ENCODE measurements around the gene TAF11L8. TPM values are rescaled to one million over a fixed set of nuclear protein-coding genes. Genes with fewer than 3 reads are reported as not detected.
"Not testable (repeated sequence)": the region's sequence is repeated elsewhere in the genome, so short reads cannot be mapped to it uniquely, and the experiment has no call there.

The TAF11L8 gene
- not detected in 2 replicates for total RNA-seq

- not testable (repeated sequence) for DNase-seq (ENCODE audit: low read depth, low spot score)
These were observed at the start of gene TAF11L8 for GRCh38 chr5:17590860-17591259. TAF11L8 (minus strand) TSS chr5:17590960.

GRCh38 chr5:17634160-17634559, 43.4 kb upstream of the TAF11L8 start, which contains the start of gene TAF11L14:
TAF11L14 (plus strand) TSS chr5:17634460.
- no peak for DNase-seq (ENCODE audit: low read depth, low spot score)

- DNase-seq (ENCODE audit: low read depth, low spot score): not testable (repeated sequence)
These were observed 41.0 kb upstream of the TAF11L8 start, which contains the start of gene TAF11L13 for GRCh38 chr5:17631788-17632187. TAF11L13 (plus strand) TSS chr5:17632088.

- DNase-seq (ENCODE audit: low read depth, low spot score): no peak
These were observed 34.9 kb upstream of the TAF11L8 start for GRCh38 chr5:17625686-17626085.

GRCh38 chr5:17620627-17621026, 29.9 kb upstream of the TAF11L8 start:
- no peak for DNase-seq (ENCODE audit: low read depth, low spot score)

GRCh38 chr5:17619354-17619753, 28.6 kb upstream of the TAF11L8 start:
- no peak for DNase-seq (ENCODE audit: low read depth, low spot score)

- no peak for DNase-seq (ENCODE audit: low read depth, low spot score)
These were observed 24.3 kb upstream of the TAF11L8 start for GRCh38 chr5:17614872-17615605.

- not testable (repeated sequence) for DNase-seq (ENCODE audit: low read depth, low spot score)
These were observed 19.3 kb upstream of the TAF11L8 start, which contains the start of gene TAF11L12 for GRCh38 chr5:17610092-17610491. TAF11L12 (plus strand) TSS chr5:17610392.

GRCh38 chr5:17607461-17607860, 16.7 kb upstream of the TAF11L8 start:
- not testable (repeated sequence) for DNase-seq (ENCODE audit: low read depth, low spot score)

- no peak for DNase-seq (ENCODE audit: low read depth, low spot score)
These were observed 14.2 kb upstream of the TAF11L8 start for GRCh38 chr5:17604951-17605350.

- not testable (repeated sequence) for DNase-seq (ENCODE audit: low read depth, low spot score)
These were observed 13.1 kb upstream of the TAF11L8 start, which contains the start of gene TAF11L11 for GRCh38 chr5:17603880-17604279. TAF11L11 (plus strand) TSS chr5:17604183.

GRCh38 chr5:17597728-17598127, 7.0 kb upstream of the TAF11L8 start, which contains the start of gene TAF11L10:
TAF11L10 (minus strand) TSS chr5:17597828.
- DNase-seq (ENCODE audit: low read depth, low spot score): not testable (repeated sequence)

- DNase-seq (ENCODE audit: low read depth, low spot score): not testable (repeated sequence)
These were observed 3.5 kb upstream of the TAF11L8 start, which contains the start of gene TAF11L9 for GRCh38 chr5:17594255-17594654. TAF11L9 (minus strand) TSS chr5:17594394.

- not testable (repeated sequence) for DNase-seq (ENCODE audit: low read depth, low spot score)
These were observed 5.1 kb downstream of the TAF11L8 start, which contains the start of gene TAF11L7 for GRCh38 chr5:17585658-17586057. TAF11L7 (minus strand) TSS chr5:17585758.

Other genes with a start within 250 kb of the TAF11L8 start
- gene TAF11L2, start 92.7 kb downstream of the TAF11L8 start, total RNA-seq: not detected in 2 replicates
- not detected in 2 replicates for gene TAF11L3, start 72.6 kb downstream of the TAF11L8 start, total RNA-seq
- not detected in 2 replicates for gene TAF11L4, start 69.2 kb downstream of the TAF11L8 start, total RNA-seq
- not detected in 2 replicates for gene TAF11L5, start 65.7 kb downstream of the TAF11L8 start, total RNA-seq
- gene TAF11L6, start 62.3 kb downstream of the TAF11L8 start, total RNA-seq: not detected in 2 replicates
- not detected in 2 replicates for gene TAF11L7, start 5.2 kb downstream of the TAF11L8 start, total RNA-seq
- gene TAF11L9, start 3.4 kb upstream of the TAF11L8 start, total RNA-seq: not detected in 2 replicates
- not detected in 2 replicates for gene TAF11L10, start 6.9 kb upstream of the TAF11L8 start, total RNA-seq
- not detected in 2 replicates for gene TAF11L11, start 13.2 kb upstream of the TAF11L8 start, total RNA-seq
- gene TAF11L12, start 19.4 kb upstream of the TAF11L8 start, total RNA-seq: not detected in 2 replicates
- not detected in 2 replicates for gene TAF11L13, start 41.1 kb upstream of the TAF11L8 start, total RNA-seq
- gene TAF11L14, start 43.5 kb upstream of the TAF11L8 start, total RNA-seq: not detected in 2 replicates

Data from pulmonary artery endothelial cell (primary cell).